WTC11 (cell line): ENCODE measurements around the gene HDHD5. TPM values are rescaled to one million over a fixed set of nuclear protein-coding genes. Genes with fewer than 3 reads are reported as not detected.
A peak's percentile ranks its signal among the peaks of the same experiment; 100 is the strongest.

Experiments used
- ATAC-seq: fragments of 200-7000 bp; cut with Tn5 transposase; 2 replicates; pipeline ENCODE4 v1.10.0; 2021; ENCODE audit warnings: mild to moderate bottlenecking, moderate library complexity
- CTCF ChIA-PET: fragments of 300-600 bp; sonication (Branson Sonifier 250); formaldehyde crosslinking; loops from one replicate; lab custom pipeline; 2021; ENCODE audit warnings: antibody characterized with exemption; lab: Charles Lee
- POLR2A ChIA-PET: fragments of 350-600 bp; sonication (Branson Sonifier 250); formaldehyde crosslinking; loops from one replicate; lab custom pipeline; 2021; ENCODE audit warnings: antibody characterized with exemption; lab: Charles Lee
- DNase-seq: peaks from one replicate; pipeline ENCODE4 v3.0.0; 2021; ENCODE audit warnings: low spot score
- H3K27ac Mint-ChIP-seq: 2 replicates; pipeline ENCODE4 v1.8.0; 2021; ENCODE audit warnings: mixed read lengths
- H3K27me3 Mint-ChIP-seq: 2 replicates; pipeline ENCODE4 v1.8.0; 2021; ENCODE audit warnings: low read depth, mild to moderate bottlenecking, moderate library complexity, mixed read lengths
- H3K36me3 Mint-ChIP-seq: 2 replicates; pipeline ENCODE4 v1.8.0; 2021; ENCODE audit warnings: mixed read lengths
- H3K4me1 Mint-ChIP-seq: 2 replicates; pipeline ENCODE4 v1.8.0; 2022; ENCODE audit warnings: mixed read lengths
- H3K4me3 Mint-ChIP-seq: 2 replicates; pipeline ENCODE4 v1.8.0; 2021; ENCODE audit warnings: mild to moderate bottlenecking, moderate library complexity, mixed read lengths
- H3K9me3 Mint-ChIP-seq: 2 replicates; pipeline ENCODE4 v1.8.0; 2021; ENCODE audit warnings: mixed read lengths
- ATF1 ChIP-seq: sonication (generic); formaldehyde crosslinking; IDR thresholded peaks from 2 replicates; pipeline ENCODE4 v1.8.1; 2023; ENCODE audit warnings: mild to moderate bottlenecking, moderate library complexity, missing genetic modification reagents
- ATF3 ChIP-seq: sonication (generic); formaldehyde crosslinking; conservative IDR thresholded peaks from 2 replicates; pipeline ENCODE4 v1.8.1; 2022; ENCODE audit warnings: mild to moderate bottlenecking, missing genetic modification reagents
- ATF6 ChIP-seq: sonication (generic); formaldehyde crosslinking; IDR thresholded peaks from 2 replicates; pipeline ENCODE4 v1.8.1; 2023; ENCODE audit warnings: mild to moderate bottlenecking, missing genetic modification reagents
- CDX4 ChIP-seq: fragments of 250-450 bp; sonication (Bioruptor Pico); IDR thresholded peaks from 2 replicates; pipeline ENCODE4 v1.9.0; 2021; ENCODE audit warnings: moderate library complexity, mild to moderate bottlenecking, inconsistent platforms, borderline replicate concordance
- CTCF ChIP-seq: fragments of 200-600 bp; IDR thresholded peaks from 2 replicates; pipeline ENCODE4 v1.8.0; 2022; ENCODE audit warnings: antibody characterized with exemption
- GABPB1 ChIP-seq: sonication (generic); formaldehyde crosslinking; IDR thresholded peaks from 2 replicates; pipeline ENCODE4 v1.8.1; 2023; ENCODE audit warnings: mild to moderate bottlenecking, missing genetic modification reagents
- HMGA2 ChIP-seq: fragments of 250-450 bp; sonication (Bioruptor Pico); IDR thresholded peaks from 2 replicates; pipeline ENCODE4 v1.4.0; 2021; ENCODE audit warnings: mild to moderate bottlenecking, moderate library complexity
- HMGXB4 ChIP-seq: sonication (generic); formaldehyde crosslinking; IDR thresholded peaks from 2 replicates; pipeline ENCODE4 v1.8.1; 2023; ENCODE audit warnings: mild to moderate bottlenecking, moderate library complexity, missing genetic modification reagents
- NR1H2 ChIP-seq: sonication (generic); formaldehyde crosslinking; IDR thresholded peaks from 2 replicates; pipeline ENCODE4 v1.9.0; 2021; ENCODE audit warnings: mild to moderate bottlenecking, moderate library complexity, missing genetic modification reagents
- PRRX2 ChIP-seq: fragments of 250-450 bp; sonication (Bioruptor Pico); IDR thresholded peaks from 2 replicates; pipeline ENCODE4 v1.8.0; 2021; ENCODE audit warnings: mild to moderate bottlenecking
- ZNF263 ChIP-seq: sonication (generic); formaldehyde crosslinking; IDR thresholded peaks from 2 replicates; pipeline ENCODE4 v1.8.1; 2022; ENCODE audit warnings: low read depth, mild to moderate bottlenecking, moderate library complexity, missing genetic modification reagents
- ZSCAN18 ChIP-seq: fragments of 250-450 bp; sonication (Bioruptor Pico); IDR thresholded peaks from 2 replicates; pipeline ENCODE4 v2.1.2; 2022; ENCODE audit warnings: mild to moderate bottlenecking, moderate library complexity
- total RNA-seq: library from RNA; stranded (reverse); gene quantifications from 3 replicates; pipeline ENCODE4 v1.2.3, GENCODE V29; 2021

Gene HDHD5
- total RNA-seq, 1 experiment from 2014 or later = 84.0 TPM

GRCh38 chr22:17192186-17192585 lies 33.1 kb upstream of the HDHD5 start:
- Mint-ChIP-seq H3K4me1 (peaks cover 27% of the 10 kb centered on the region), H3K9me3 (no peaks in the 10 kb centered on the region)
- TF ChIP-seq CDX4 (no peak), GABPB1 (no peak), HMGA2 (CRISPR knock-in tag) (no peak), ZSCAN18 (CRISPR knock-in tag) (no peak), PRRX2 (CRISPR knock-in tag) (no peak), ZNF263 (no peak)
- TF ChIP-seq, all 79 proteins: peak for 0
- H3K4me3 Mint-ChIP-seq = no peak overlapping the region
- DNase-seq (no peak), ATAC-seq (no peak)
- ChIA-PET CTCF (interaction anchor here (0.6 to 17.1 kb wide), 6 partner anchors 19 to 308 kb away, joined by 3 to 215 read pairs (median 3); no protein-coding TSS in a partner anchor), POLR2A (interaction anchor here (0.6 to 1.0 kb wide), 2 partner anchors 20 to 242 kb away, joined by 3 to 5 read pairs; no protein-coding TSS in a partner anchor)
- no peaks in the 10 kb centered on the region for H3K27me3 Mint-ChIP-seq
- peaks cover 9% of the 10 kb centered on the region for H3K36me3 Mint-ChIP-seq
- no peak overlapping the region for H3K27ac Mint-ChIP-seq

- TF ChIP-seq HMGXB4 (CRISPR knock-in tag) = no peak
- no peak for TF ChIP-seq ATF1 (CRISPR knock-in tag)
- TF ChIP-seq ATF6 (CRISPR knock-in tag) = no peak
- TF ChIP-seq CTCF = no peak
- TF ChIP-seq NR1H2 (CRISPR knock-in tag) = no peak
- TF ChIP-seq CDX4 = no peak
- no peak for TF ChIP-seq ATF3
- H3K27me3 Mint-ChIP-seq = no peaks in the 10 kb centered on the region
- H3K27ac Mint-ChIP-seq = peak overlapping the region; percentile 57; the same call in 1 of the 2 replicates
- ATAC-seq = no peak
- peaks cover 9% of the 10 kb centered on the region for H3K36me3 Mint-ChIP-seq
- no peaks in the 10 kb centered on the region for H3K9me3 Mint-ChIP-seq
- ChIA-PET CTCF (interaction anchor here (0.6 to 17.1 kb wide), 7 partner anchors 10 to 227 kb away, joined by 3 to 215 read pairs (median 3); no protein-coding TSS in a partner anchor), POLR2A (interaction anchor here (1.0 kb wide), 1 partner anchor 19 kb away, joined by 3 read pairs; no protein-coding TSS in a partner anchor)
- no peak for DNase-seq
- no peak overlapping the region for H3K4me3 Mint-ChIP-seq
- H3K4me1 Mint-ChIP-seq = peaks cover 18% of the 10 kb centered on the region
Observed at GRCh38 chr22:17191163-17191784, 32.2 kb upstream of the HDHD5 start.
